Liver (tissue), 9 donors: ENCODE results near the gene ZNF862. TPM values are rescaled to one million over a fixed set of nuclear protein-coding genes. Genes with fewer than 3 reads are reported as not detected.

ENCODE experiments used
- DNase-seq: peaks from one replicate; pipeline ENCODE4 v3.0.0-alpha.2; 2017; ENCODE audit warnings: low spot score
- H3K27ac ChIP-seq, 2 donors: one replicate each; pipeline ENCODE4 v1.7.0; 2013; ENCODE audit warnings: inconsistent platforms in 2 of 2, low read length in 2 of 2, control low read depth in 1 of 2, low read depth in 1 of 2, mild to moderate bottlenecking in 1 of 2
- H3K27me3 ChIP-seq, 4 donors: one replicate each; pipeline versions ENCODE4 v1.6.1 to v1.7.0; 2013; ENCODE audit warnings: low read length in 3 of 4, inconsistent platforms in 1 of 4, mild to moderate bottlenecking in 1 of 4, moderate library complexity in 1 of 4; ENCODE audit not compliant: control insufficient read depth in 4 of 4, insufficient read depth in 4 of 4
- H3K36me3 ChIP-seq, 4 donors: one replicate each; pipeline versions ENCODE4 v1.6.1 to v1.7.0; 2013; ENCODE audit warnings: low read length in 3 of 4, mild to moderate bottlenecking in 3 of 4, low read depth in 1 of 4, moderate library complexity in 1 of 4; ENCODE audit not compliant: control insufficient read depth in 4 of 4, insufficient read depth in 3 of 4
- H3K4me1 ChIP-seq, 4 donors: one replicate each; pipeline versions ENCODE4 v1.6.1 to v1.7.0; 2013; ENCODE audit warnings: low read length in 3 of 4, mild to moderate bottlenecking in 3 of 4, moderate library complexity in 1 of 4; ENCODE audit not compliant: control insufficient read depth in 4 of 4, insufficient read depth in 4 of 4
- H3K4me3 ChIP-seq, 3 donors: one replicate each; pipeline versions ENCODE4 v1.6.1 to v1.7.0; 2013; ENCODE audit warnings: low read length in 3 of 3, control low read depth in 1 of 3, low read depth in 1 of 3, mild to moderate bottlenecking in 1 of 3
- H3K9ac ChIP-seq, 2 donors: one replicate each; pipeline ENCODE4 v1.7.0; 2013; ENCODE audit warnings: low read length in 2 of 2, mild to moderate bottlenecking in 2 of 2, moderate library complexity in 2 of 2, control low read depth in 1 of 2, low read depth in 1 of 2
- H3K9me3 ChIP-seq, 4 donors: one replicate each; pipeline versions ENCODE4 v1.6.1 to v1.7.0; 2013; ENCODE audit warnings: low read length in 3 of 4; ENCODE audit not compliant: control insufficient read depth in 4 of 4
- FOXA1 ChIP-seq: IDR thresholded peaks from 2 replicates; pipeline ENCODE4 v1.6.1; 2016; ENCODE audit warnings: antibody characterized with exemption
- GABPA ChIP-seq, 2 donors: IDR thresholded peaks in 1 of 2; conservative IDR thresholded peaks in 1 of 2; 2 replicates each; pipeline ENCODE4 v1.6.1; 2016; ENCODE audit warnings: antibody characterized with exemption in 2 of 2, mild to moderate bottlenecking in 1 of 2, moderate library complexity in 1 of 2
- HNF4A ChIP-seq, 2 donors: conservative IDR thresholded peaks; 2 replicates each; pipeline ENCODE4 v1.6.1; 2016; ENCODE audit warnings: antibody characterized with exemption in 2 of 2, mild to moderate bottlenecking in 2 of 2
- HNF4G ChIP-seq: IDR thresholded peaks from 2 replicates; pipeline ENCODE4 v1.6.1; 2016; ENCODE audit warnings: antibody characterized with exemption
- RXRA ChIP-seq, 2 donors: IDR thresholded peaks; 2 replicates each; pipeline ENCODE4 v1.6.1; 2017 to 2018; ENCODE audit warnings: antibody characterized with exemption in 2 of 2, mild to moderate bottlenecking in 1 of 2
- SP1 ChIP-seq: IDR thresholded peaks from 2 replicates; pipeline ENCODE4 v1.6.1; 2018; ENCODE audit warnings: antibody characterized with exemption, mild to moderate bottlenecking
- WGBS: extraction: QIAGEN DNeasy Blood & Tissue Kit; methylation state at CpG from one replicate; pipeline ENCODE4 v1.1.7; 2013; 5-methylcytosine and 5-hydroxymethylcytosine counted together
- polyA plus RNA-seq, 2 donors: library from polyadenylated mRNA; stranded (reverse) in 1 of 2; unstranded in 1 of 2; fragments of 200-250 nt in 1 of 2; fragments of >200 nt in 1 of 2; fragmentation: Nextera tagmentation in 1 of 2; extraction: Ambion mirVana in 1 of 2; gene quantifications; one replicate each; pipeline versions ENCODE4 v1.2.1 to v1.2.3, GENCODE V29; 2013 to 2015
- total RNA-seq, 2 donors: library from RNA; depleted of rRNA; stranded (reverse); fragments of >200 nt; gene quantifications; one replicate each; pipeline ENCODE4 v1.2.3, GENCODE V29; 2014
- TF ChIP-seq, protein P1 (sequence below): IDR thresholded peaks from 2 replicates; pipeline ENCODE4 v1.6.1; 2016; ENCODE audit warnings: antibody characterized with exemption
- TF ChIP-seq, protein P2 (sequence below): IDR thresholded peaks from 2 replicates; pipeline ENCODE4 v1.6.1; 2016; ENCODE audit warnings: antibody characterized with exemption
- TF ChIP-seq, protein P3 (sequence below): IDR thresholded peaks from 2 replicates; pipeline ENCODE4 v1.6.1; 2016; ENCODE audit warnings: antibody characterized with exemption, mild to moderate bottlenecking
- donor health status: healthy.
- donor health status: healthy.
- donor health status: healthy.
- donor health status: healthy.
- donor health status: healthy.

The ZNF862 gene
- total and polyA plus RNA-seq, 4 donors = 1.9 to 9.4 (median 3.8) TPM

DNA sequence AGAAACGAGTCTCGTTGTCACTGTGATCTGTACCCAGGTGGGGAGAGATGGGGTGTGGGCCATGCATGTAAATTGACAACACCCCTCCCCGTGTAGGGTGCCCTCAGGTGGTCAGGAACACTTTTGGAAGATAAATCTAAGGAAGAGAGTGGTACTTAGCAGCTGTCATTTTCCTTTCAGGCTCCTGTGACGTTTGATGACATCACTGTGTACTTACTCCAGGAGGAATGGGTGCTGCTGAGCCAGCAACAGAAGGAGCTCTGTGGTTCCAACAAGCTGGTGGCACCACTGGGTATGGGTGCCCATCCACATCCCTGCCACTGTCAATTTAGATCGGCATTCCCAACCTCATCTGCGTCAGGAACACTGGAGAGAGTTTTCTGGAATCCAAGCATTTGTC lies 6.3 kb downstream of the ZNF862 start:
- no peaks in the 10 kb centered on the region for H3K27me3 ChIP-seq
- no peak overlapping the region for H3K9ac ChIP-seq
- no peaks in the 10 kb centered on the region for H3K9me3 ChIP-seq
- DNase-seq = no peak
- WGBS = 74% methylated on average over 6 of the region's 6 CpGs
- no peak overlapping the region for H3K4me3 ChIP-seq
- peaks cover 0 to 2% (median 0%) of the 10 kb centered on the region in 4 donors for H3K4me1 ChIP-seq
- TF ChIP-seq, protein P1, sequence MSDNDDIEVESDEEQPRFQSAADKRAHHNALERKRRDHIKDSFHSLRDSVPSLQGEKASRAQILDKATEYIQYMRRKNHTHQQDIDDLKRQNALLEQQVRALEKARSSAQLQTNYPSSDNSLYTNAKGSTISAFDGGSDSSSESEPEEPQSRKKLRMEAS = no peak
- TF ChIP-seq HNF4A (conservative IDR thresholded peaks at IDR 0.05) = no peak
- TF ChIP-seq RXRA (IDR thresholded peaks at IDR 0.05) = no peak
- TF ChIP-seq, protein P2, sequence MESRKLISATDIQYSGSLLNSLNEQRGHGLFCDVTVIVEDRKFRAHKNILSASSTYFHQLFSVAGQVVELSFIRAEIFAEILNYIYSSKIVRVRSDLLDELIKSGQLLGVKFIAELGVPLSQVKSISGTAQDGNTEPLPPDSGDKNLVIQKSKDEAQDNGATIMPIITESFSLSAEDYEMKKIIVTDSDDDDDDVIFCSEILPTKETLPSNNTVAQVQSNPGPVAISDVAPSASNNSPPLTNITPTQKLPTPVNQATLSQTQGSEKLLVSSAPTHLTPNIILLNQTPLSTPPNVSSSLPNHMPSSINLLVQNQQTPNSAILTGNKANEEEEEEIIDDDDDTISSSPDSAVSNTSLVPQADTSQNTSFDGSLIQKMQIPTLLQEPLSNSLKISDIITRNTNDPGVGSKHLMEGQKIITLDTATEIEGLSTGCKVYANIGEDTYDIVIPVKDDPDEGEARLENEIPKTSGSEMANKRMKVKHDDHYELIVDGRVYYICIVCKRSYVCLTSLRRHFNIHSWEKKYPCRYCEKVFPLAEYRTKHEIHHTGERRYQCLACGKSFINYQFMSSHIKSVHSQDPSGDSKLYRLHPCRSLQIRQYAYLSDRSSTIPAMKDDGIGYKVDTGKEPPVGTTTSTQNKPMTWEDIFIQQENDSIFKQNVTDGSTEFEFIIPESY = no peak
- TF ChIP-seq GABPA (IDR thresholded peaks at IDR 0.05 in 1 of 2, conservative IDR thresholded peaks at IDR 0.05 in 1 of 2) = no peak
- TF ChIP-seq FOXA1 = no peak
- TF ChIP-seq, protein P3, sequence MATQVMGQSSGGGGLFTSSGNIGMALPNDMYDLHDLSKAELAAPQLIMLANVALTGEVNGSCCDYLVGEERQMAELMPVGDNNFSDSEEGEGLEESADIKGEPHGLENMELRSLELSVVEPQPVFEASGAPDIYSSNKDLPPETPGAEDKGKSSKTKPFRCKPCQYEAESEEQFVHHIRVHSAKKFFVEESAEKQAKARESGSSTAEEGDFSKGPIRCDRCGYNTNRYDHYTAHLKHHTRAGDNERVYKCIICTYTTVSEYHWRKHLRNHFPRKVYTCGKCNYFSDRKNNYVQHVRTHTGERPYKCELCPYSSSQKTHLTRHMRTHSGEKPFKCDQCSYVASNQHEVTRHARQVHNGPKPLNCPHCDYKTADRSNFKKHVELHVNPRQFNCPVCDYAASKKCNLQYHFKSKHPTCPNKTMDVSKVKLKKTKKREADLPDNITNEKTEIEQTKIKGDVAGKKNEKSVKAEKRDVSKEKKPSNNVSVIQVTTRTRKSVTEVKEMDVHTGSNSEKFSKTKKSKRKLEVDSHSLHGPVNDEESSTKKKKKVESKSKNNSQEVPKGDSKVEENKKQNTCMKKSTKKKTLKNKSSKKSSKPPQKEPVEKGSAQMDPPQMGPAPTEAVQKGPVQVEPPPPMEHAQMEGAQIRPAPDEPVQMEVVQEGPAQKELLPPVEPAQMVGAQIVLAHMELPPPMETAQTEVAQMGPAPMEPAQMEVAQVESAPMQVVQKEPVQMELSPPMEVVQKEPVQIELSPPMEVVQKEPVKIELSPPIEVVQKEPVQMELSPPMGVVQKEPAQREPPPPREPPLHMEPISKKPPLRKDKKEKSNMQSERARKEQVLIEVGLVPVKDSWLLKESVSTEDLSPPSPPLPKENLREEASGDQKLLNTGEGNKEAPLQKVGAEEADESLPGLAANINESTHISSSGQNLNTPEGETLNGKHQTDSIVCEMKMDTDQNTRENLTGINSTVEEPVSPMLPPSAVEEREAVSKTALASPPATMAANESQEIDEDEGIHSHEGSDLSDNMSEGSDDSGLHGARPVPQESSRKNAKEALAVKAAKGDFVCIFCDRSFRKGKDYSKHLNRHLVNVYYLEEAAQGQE = no peak
- no peak for TF ChIP-seq HNF4G
- H3K36me3 ChIP-seq = peaks cover 0 to 6% (median 2%) of the 10 kb centered on the region in 4 donors
- no peak overlapping the region for H3K27ac ChIP-seq

DNA sequence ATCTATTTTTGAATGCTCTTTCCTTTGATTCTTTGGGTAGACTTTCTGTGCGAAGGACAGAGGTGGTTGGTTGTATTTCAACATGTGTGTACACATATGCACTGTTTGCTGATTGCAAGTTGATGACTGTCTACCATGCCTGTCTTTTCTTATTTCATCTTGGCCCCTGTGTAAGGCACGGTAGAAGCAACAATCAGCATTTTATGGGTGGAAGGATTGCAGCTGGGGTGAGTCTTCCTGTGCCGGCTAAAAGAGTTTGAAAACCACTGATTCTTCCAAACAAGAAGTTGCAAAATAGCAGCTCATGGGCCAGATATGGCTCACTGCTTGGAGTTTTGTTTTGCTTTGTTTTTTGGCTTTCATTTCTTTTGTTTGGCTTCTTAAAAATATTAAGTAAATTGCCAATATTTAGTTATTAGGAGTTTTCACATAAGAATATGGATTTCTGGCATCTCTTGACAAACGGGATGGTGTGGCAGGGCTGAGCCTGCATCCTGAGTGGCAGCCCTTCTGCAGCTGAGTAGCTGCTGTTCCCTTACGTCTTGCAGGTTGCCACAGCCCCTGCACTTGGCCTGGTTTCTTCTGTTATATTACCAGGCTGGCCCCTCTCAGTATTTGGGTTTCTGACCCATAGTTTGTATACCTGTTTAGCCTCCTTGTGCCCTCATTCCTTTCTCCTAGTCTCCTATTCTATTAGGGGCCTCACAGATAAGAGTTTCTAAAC lies 7.2 kb downstream of the ZNF862 start:
- TF ChIP-seq HNF4A (conservative IDR thresholded peaks at IDR 0.05) = no peak
- TF ChIP-seq GABPA (IDR thresholded peaks at IDR 0.05 in 1 of 2, conservative IDR thresholded peaks at IDR 0.05 in 1 of 2) = no peak
- no peak for TF ChIP-seq SP1
- TF ChIP-seq, protein P3 = no peak
- Histone ChIP-seq H3K36me3 (peaks cover 0 to 6% (median 2%) of the 10 kb centered on the region in 4 donors), H3K9ac (no peak overlapping the region), H3K9me3 (no peaks in the 10 kb centered on the region), H3K4me3 (no peak overlapping the region), H3K4me1 (no peaks in the 10 kb centered on the region), H3K27me3 (no peaks in the 10 kb centered on the region), H3K27ac (no peak overlapping the region)
- WGBS = 63% methylated on average over 5 of the region's 5 CpGs
- no peak for DNase-seq
